HFF-Myc (cell line): ENCODE measurements around the gene GINS2.

Experiments
- DNase-seq: peaks from one replicate; pipeline ENCODE4 v3.0.0-alpha.2; 2011; ENCODE audit warnings: low read depth; ENCODE audit errors: extremely low read depth
- H3K4me3 ChIP-seq: replicated peaks from 2 replicates; pipeline ENCODE4 v1.5.1; 2011; ENCODE audit warnings: low read depth, mild to moderate bottlenecking, control low read depth, low read length
- CTCF ChIP-seq: IDR thresholded peaks from 2 replicates; pipeline ENCODE4 v1.5.1; 2012; ENCODE audit warnings: mild to moderate bottlenecking, low read depth, low read length, control low read depth; ENCODE audit errors: missing control alignments

The GINS2 gene

GRCh38 chr16:85628645-85629044, 60.1 kb downstream of the GINS2 start:
- no peak for TF ChIP-seq CTCF
- DNase-seq: no peak
- no peak overlapping the region for H3K4me3 ChIP-seq

DNA sequence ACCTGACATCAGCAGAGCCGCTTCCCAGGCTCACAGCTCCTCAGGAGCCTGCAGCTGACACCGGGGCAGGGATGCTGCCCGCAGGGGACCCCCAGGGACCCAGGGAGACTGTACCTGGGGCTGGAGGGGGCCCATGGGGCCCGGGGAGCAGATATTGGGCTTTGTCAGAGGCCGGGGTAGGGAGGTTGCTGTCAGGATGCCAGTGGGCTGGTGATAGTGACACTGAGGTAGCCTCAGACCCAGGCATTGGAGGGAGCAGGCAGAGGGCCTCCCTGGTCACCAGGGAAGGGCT, 60.5 kb downstream of the GINS2 start:
- no peak overlapping the region for H3K4me3 ChIP-seq
- DNase-seq: no peak
- TF ChIP-seq CTCF: no peak

DNA sequence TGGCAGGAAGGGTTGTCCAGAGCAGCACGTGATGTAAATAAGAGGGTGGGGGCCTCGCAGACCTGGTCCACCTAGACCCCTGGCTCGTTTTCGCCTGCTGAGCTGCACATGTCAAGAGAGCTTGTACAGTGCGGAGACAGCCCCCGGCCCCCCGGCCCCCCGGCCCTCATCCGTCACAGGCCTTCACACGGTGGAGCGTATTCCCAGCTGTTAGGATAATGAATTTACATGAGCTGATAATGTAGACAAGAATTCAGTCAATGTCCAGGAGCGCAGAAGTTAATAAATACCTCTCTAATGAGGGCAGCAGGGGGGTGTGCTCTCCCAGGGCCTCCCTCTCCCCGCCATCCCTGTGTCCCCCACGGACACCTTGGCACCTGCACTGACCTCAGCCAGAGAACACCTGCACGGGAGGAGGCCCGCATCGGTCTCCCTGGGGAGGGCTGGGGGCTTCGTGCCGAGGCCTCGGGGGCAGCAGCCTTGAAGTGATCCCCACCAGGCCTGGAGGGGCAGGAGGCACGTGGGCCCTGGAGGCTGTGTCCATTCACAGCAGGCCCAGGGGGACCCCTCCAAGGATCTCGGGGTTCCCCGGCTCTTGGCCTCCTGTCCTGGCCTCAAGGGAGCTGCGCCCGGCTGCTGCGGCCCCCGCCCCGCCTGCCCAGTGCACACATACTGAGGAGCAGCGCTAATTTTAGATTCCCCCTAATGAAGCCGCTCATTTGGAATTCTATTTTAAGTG, 61.1 kb downstream of the GINS2 start:
- no peak for DNase-seq
- no peak overlapping the region for H3K4me3 ChIP-seq
- no peak for TF ChIP-seq CTCF

GRCh38 chr16:85627089-85627488, 61.7 kb downstream of the GINS2 start:
- no peak overlapping the region for H3K4me3 ChIP-seq
- no peak for TF ChIP-seq CTCF
- no peak for DNase-seq
